MM.1S (cell line): ENCODE data around the gene UBL4A.

Experiments
- CTCF ChIP-seq: fragments of 300-600 bp; sonication (generic); IDR thresholded peaks from 2 replicates; pipeline ENCODE4 v1.5.1; 2016; ENCODE audit warnings: antibody characterized with exemption, low read length, mixed read lengths
- EZH2 ChIP-seq: fragments of 300-600 bp; sonication (generic); optimal IDR thresholded peaks from 2 replicates; pipeline ENCODE3; 2017; ENCODE audit warnings: low read depth, mild to moderate bottlenecking, antibody characterized with exemption, low read length, mixed read lengths

- TF ChIP-seq CTCF = no peak
- TF ChIP-seq EZH2 = no peak
These were observed 23.0 kb upstream of the UBL4A start for GRCh38 chrX:154509455-154509854.
